ENCODE data around the gene GSE1. TPM values are rescaled to one million over a fixed set of nuclear protein-coding genes. Genes with fewer than 3 reads are reported as not detected.
A peak's percentile ranks its signal among the peaks of the same experiment; 100 is the strongest.

The GSE1 gene
- total and polyA plus RNA-seq, 9 of the 15 experiments (the other 6 are each of a cell fraction or from before 2014, with no cell fraction given): 12.2 to 244 (median 57.9) TPM

DNA sequence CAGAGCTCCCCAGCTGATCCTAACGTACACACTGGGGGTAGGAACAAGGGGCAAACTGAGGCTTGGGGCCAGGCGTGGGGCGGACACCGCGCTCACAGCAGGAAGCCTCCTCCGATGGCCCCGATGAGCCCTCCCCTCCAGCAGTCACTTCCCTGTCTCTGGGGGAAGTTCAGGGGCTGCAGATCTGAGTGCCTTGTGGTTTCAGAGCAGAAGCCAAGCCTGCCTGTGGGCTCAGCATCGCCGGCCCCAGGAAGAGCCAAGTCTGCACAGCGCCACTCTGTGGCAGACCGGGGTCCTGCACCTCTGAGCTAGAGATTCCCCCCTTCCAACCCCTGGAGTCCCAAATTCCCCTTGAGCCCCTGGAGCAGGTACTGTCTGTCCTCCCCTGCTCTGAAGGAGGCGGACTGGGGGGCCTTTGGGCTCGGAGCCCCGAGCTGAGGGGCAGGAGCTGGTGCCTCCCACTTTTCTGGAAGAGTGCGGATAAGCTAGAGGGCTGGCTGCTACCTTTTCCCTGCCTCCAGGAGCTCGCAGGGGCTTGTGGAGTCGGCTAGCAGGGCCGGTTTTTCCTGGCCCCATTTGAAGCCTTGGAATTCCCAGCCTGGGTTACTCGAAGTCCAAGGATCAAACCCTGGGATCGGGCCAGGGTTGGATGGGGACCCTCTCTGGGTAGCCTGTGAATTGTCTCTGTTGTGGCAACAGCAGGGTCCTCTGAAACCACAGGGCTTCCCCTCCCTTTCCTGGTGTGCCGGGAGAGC, 2.9 kb downstream of the GSE1 start (continued):
- peak; percentile 26 to 86 for TF ChIP-seq MAZ (CRISPR knock-in tag; conservative IDR thresholded peaks at IDR 0.05 in 1 of 2, IDR thresholded peaks at IDR 0.05 in 1 of 2)
- TF ChIP-seq, protein P1, sequence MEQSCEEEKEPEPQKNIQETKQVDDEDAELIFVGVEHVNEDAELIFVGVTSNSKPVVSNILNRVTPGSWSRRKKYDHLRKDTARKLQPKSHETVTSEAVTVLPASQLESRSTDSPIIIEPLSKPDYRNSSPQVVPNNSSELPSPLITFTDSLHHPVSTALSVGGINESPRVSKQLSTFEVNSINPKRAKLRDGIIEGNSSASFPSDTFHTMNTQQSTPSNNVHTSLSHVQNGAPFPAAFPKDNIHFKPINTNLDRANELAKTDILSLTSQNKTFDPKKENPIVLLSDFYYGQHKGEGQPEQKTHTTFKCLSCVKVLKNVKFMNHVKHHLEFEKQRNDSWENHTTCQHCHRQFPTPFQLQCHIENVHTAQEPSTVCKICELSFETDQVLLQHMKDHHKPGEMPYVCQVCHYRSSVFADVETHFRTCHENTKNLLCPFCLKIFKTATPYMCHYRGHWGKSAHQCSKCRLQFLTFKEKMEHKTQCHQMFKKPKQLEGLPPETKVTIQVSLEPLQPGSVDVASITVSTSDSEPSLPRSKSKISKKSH (CRISPR knock-in tag; IDR thresholded peaks at IDR 0.05): no peak
- TF ChIP-seq SMAD4 (CRISPR knock-in tag; conservative IDR thresholded peaks at IDR 0.05): peak; percentile 63
- peak in 1 of 2 experiments; percentile 7 for TF ChIP-seq AFF1 (IDR thresholded peaks at IDR 0.05; ENCODE audit: low read depth in 1 of 2, partially characterized antibody in 2 of 2)
- TF ChIP-seq CBFA2T2 (conservative IDR thresholded peaks at IDR 0.05): no peak
- no peak for TF ChIP-seq HDAC6 (IDR thresholded peaks at IDR 0.05; ENCODE audit: low read depth, low read length)
- TF ChIP-seq PML (IDR thresholded peaks at IDR 0.05; ENCODE audit: low read length): no peak
- TF ChIP-seq E2F6 (IDR thresholded peaks at IDR 0.05; ENCODE audit: borderline replicate concordance in 1 of 2, extremely low read depth in 1 of 2, insufficient read depth in 1 of 2, insufficient read length in 1 of 2, low read depth in 1 of 2, low read length in 1 of 2, poor library complexity in 1 of 2, severe bottlenecking in 1 of 2): peak in 1 of 2 experiments; percentile 23
- no peak for TF ChIP-seq NFATC3 (IDR thresholded peaks at IDR 0.05)
- TF ChIP-seq FOXK1 (CRISPR knock-in tag; IDR thresholded peaks at IDR 0.05; ENCODE audit: borderline replicate concordance): 0 out of 2 replicates have a peak, but pooled peaks have one; percentile 42
- no peak for TF ChIP-seq CSDE1 (IDR thresholded peaks at IDR 0.05)
- TF ChIP-seq TAF7 (tag; IDR thresholded peaks at IDR 0.05): no peak
- TF ChIP-seq KLF13 (tag; IDR thresholded peaks at IDR 0.05; ENCODE audit: borderline replicate concordance, low read depth): no peak
- TF ChIP-seq, protein P2, sequence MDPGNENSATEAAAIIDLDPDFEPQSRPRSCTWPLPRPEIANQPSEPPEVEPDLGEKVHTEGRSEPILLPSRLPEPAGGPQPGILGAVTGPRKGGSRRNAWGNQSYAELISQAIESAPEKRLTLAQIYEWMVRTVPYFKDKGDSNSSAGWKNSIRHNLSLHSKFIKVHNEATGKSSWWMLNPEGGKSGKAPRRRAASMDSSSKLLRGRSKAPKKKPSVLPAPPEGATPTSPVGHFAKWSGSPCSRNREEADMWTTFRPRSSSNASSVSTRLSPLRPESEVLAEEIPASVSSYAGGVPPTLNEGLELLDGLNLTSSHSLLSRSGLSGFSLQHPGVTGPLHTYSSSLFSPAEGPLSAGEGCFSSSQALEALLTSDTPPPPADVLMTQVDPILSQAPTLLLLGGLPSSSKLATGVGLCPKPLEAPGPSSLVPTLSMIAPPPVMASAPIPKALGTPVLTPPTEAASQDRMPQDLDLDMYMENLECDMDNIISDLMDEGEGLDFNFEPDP (CRISPR knock-in tag; IDR thresholded peaks at IDR 0.05): no peak
- no peak for TF ChIP-seq TFAM (CRISPR knock-in tag; conservative IDR thresholded peaks at IDR 0.05)
